GM12892 (cell line): ENCODE results near the gene CBL.

Experiments
- DNase-seq: peaks from one replicate; pipeline ENCODE4 v3.0.0; 2011; ENCODE audit not compliant: insufficient read length
- FAIRE-seq: peaks from 2 replicates; lab custom pipeline; 2011; peaks lifted over from hg19 to GRCh38; lab: Jason Lieb, UNC
- POLR2A ChIP-seq: IDR thresholded peaks from 2 replicates; pipeline ENCODE4 v1.6.1; 2011; ENCODE audit warnings: low read depth, low read length, control low read depth
- POLR2AphosphoS5 ChIP-seq: IDR thresholded peaks from 2 replicates; pipeline ENCODE4 v1.6.1; 2011; ENCODE audit warnings: low read depth, low read length, control low read depth
- TAF1 ChIP-seq: IDR thresholded peaks from 2 replicates; pipeline ENCODE4 v1.6.1; 2011; ENCODE audit warnings: low read depth, mild to moderate bottlenecking, control low read depth, low read length, borderline replicate concordance

CBL gene

GRCh38 chr11:119356349-119357031, 150.4 kb downstream of the CBL start:
- DNase-seq (peak; percentile 89), FAIRE-seq (peak; percentile 97)
- no peak for TF ChIP-seq POLR2A
- no peak for TF ChIP-seq TAF1
- TF ChIP-seq POLR2AphosphoS5, result no peak

- FAIRE-seq (no peak), DNase-seq (no peak)
- TF ChIP-seq TAF1 (no peak), POLR2AphosphoS5 (no peak), POLR2A (no peak)
These were observed 150.9 kb downstream of the CBL start for GRCh38 chr11:119357074-119357473.
